H9 (cell line): ENCODE results near the gene AP1B1. TPM values are rescaled to one million over a fixed set of nuclear protein-coding genes. Genes with fewer than 3 reads are reported as not detected.

Experiments
- DNase-seq: peaks from one replicate; pipeline ENCODE4 v3.0.0-alpha.2; 2017
- H2AFZ ChIP-seq: one replicate; pipeline ENCODE4 v1.6.1; 2013; ENCODE audit warnings: mild to moderate bottlenecking, low read length, control low read depth, moderate library complexity
- H2AK5ac ChIP-seq: 2 replicates; pipeline ENCODE4 v1.6.1; 2013; ENCODE audit warnings: low read length, control low read depth, mixed read lengths; ENCODE audit not compliant: insufficient read length
- H2BK120ac ChIP-seq: one replicate; pipeline ENCODE4 v1.6.1; 2013; ENCODE audit warnings: low read depth, mild to moderate bottlenecking, low read length, control low read depth, inconsistent platforms; ENCODE audit not compliant: poor library complexity, severe bottlenecking
- H2BK12ac ChIP-seq: 2 replicates; pipeline ENCODE4 v1.6.1; 2013; ENCODE audit warnings: low read length, control low read depth, mixed read lengths, low read depth; ENCODE audit not compliant: insufficient read length
- H2BK15ac ChIP-seq: 2 replicates; pipeline ENCODE4 v1.6.1; 2013; ENCODE audit warnings: low read depth, low read length, control low read depth
- H2BK20ac ChIP-seq: one replicate; pipeline ENCODE4 v1.6.1; 2013; ENCODE audit warnings: low read depth, mild to moderate bottlenecking, low read length, control low read depth, inconsistent platforms; ENCODE audit not compliant: poor library complexity, severe bottlenecking
- H2BK5ac ChIP-seq: 2 replicates; pipeline ENCODE4 v1.6.1; 2013; ENCODE audit warnings: low read length, control low read depth, mixed read lengths; ENCODE audit not compliant: insufficient read length
- H3K14ac ChIP-seq: 2 replicates; pipeline ENCODE4 v1.6.1; 2013; ENCODE audit warnings: low read length, control low read depth; ENCODE audit not compliant: insufficient read depth
- H3K18ac ChIP-seq: 2 replicates; pipeline ENCODE4 v1.6.1; 2013; ENCODE audit warnings: low read depth, mild to moderate bottlenecking, mixed read lengths, low read length, control low read depth; ENCODE audit not compliant: insufficient read length
- H3K23ac ChIP-seq: 2 replicates; pipeline ENCODE4 v1.6.1; 2013; ENCODE audit warnings: low read length, control low read depth, mixed read lengths, low read depth; ENCODE audit not compliant: insufficient read length
- H3K23me2 ChIP-seq: 2 replicates; pipeline ENCODE4 v1.6.1; 2013; ENCODE audit warnings: low read depth, mild to moderate bottlenecking, mixed read lengths, low read length, control low read depth; ENCODE audit not compliant: insufficient read length, poor library complexity, severe bottlenecking
- H3K27ac ChIP-seq: 2 replicates; pipeline ENCODE4 v1.5.1; 2013; ENCODE audit warnings: low read length, control low read depth, mixed read lengths, low read depth; ENCODE audit not compliant: insufficient read length
- H3K27me3 ChIP-seq: 2 replicates; pipeline ENCODE4 v1.6.1; 2013; ENCODE audit warnings: low read length, control low read depth, inconsistent platforms; ENCODE audit not compliant: insufficient read depth
- H3K4ac ChIP-seq: 2 replicates; pipeline ENCODE4 v1.6.1; 2013; ENCODE audit warnings: low read depth, mild to moderate bottlenecking, control low read depth, inconsistent platforms, low read length, moderate library complexity
- H3K4me1 ChIP-seq: 2 replicates; pipeline ENCODE4 v1.6.1; 2013; ENCODE audit warnings: low read length, control low read depth, inconsistent platforms; ENCODE audit not compliant: insufficient read depth
- H3K4me2 ChIP-seq: 2 replicates; pipeline ENCODE4 v1.6.1; 2013; ENCODE audit warnings: low read length, control low read depth, mixed read lengths; ENCODE audit not compliant: insufficient read length, insufficient read depth
- H3K56ac ChIP-seq: 2 replicates; pipeline ENCODE4 v1.6.1; 2013; ENCODE audit warnings: low read depth, mild to moderate bottlenecking, mixed read lengths, low read length, control low read depth; ENCODE audit not compliant: insufficient read length
- H3K79me1 ChIP-seq: 2 replicates; pipeline ENCODE4 v1.6.1; 2013; ENCODE audit warnings: low read depth, mild to moderate bottlenecking, moderate library complexity, low read length, control low read depth, inconsistent platforms; ENCODE audit not compliant: insufficient read depth, poor library complexity, severe bottlenecking
- H3K79me2 ChIP-seq: 2 replicates; pipeline ENCODE4 v1.6.1; 2013; ENCODE audit warnings: low read length, control low read depth, inconsistent platforms; ENCODE audit not compliant: insufficient read depth
- H3K9ac ChIP-seq: 2 replicates; pipeline ENCODE4 v1.6.1; 2013; ENCODE audit warnings: low read length, control low read depth, mixed read lengths; ENCODE audit not compliant: insufficient read length; ENCODE audit errors: extremely low read depth
- H3K9me3 ChIP-seq: one replicate; pipeline ENCODE4 v1.6.1; 2013; ENCODE audit warnings: low read depth, low read length, inconsistent platforms; ENCODE audit not compliant: control insufficient read depth
- H3T11ph ChIP-seq: one replicate; pipeline ENCODE4 v1.6.1; 2013; ENCODE audit warnings: mild to moderate bottlenecking, low read length, control low read depth, inconsistent platforms
- H4K20me1 ChIP-seq: one replicate; pipeline ENCODE4 v1.6.1; 2013; ENCODE audit not compliant: control insufficient read depth, insufficient read length, insufficient read depth
- H4K5ac ChIP-seq: 2 replicates; pipeline ENCODE4 v1.6.1; 2013; ENCODE audit warnings: low read depth, mild to moderate bottlenecking, mixed read lengths, low read length, control low read depth; ENCODE audit not compliant: insufficient read length
- H4K8ac ChIP-seq: replicated peaks from 2 replicates; pipeline ENCODE4 v1.6.1; 2013; ENCODE audit warnings: low read length, control low read depth, mixed read lengths, low read depth; ENCODE audit not compliant: insufficient read length
- H4K91ac ChIP-seq: 2 replicates; pipeline ENCODE4 v1.6.1; 2013; ENCODE audit warnings: low read depth, mild to moderate bottlenecking, moderate library complexity, mixed read lengths, low read length, control low read depth; ENCODE audit not compliant: insufficient read length
- H3K27ac Mint-ChIP-seq, 3 experiments: 2 replicates in 2 of 3; 3 replicates in 1 of 3; pipeline ENCODE4 v1.8.0; 2020 to 2021; ENCODE audit warnings: mixed read lengths in 3 of 3, mild to moderate bottlenecking in 1 of 3, moderate library complexity in 1 of 3
- H3K27me3 Mint-ChIP-seq: 2 replicates; pipeline ENCODE4 v1.8.0; 2021; ENCODE audit warnings: low read depth, mild to moderate bottlenecking, moderate library complexity, mixed read lengths
- H3K36me3 Mint-ChIP-seq, 3 experiments: 2 replicates in 2 of 3; 3 replicates in 1 of 3; pipeline ENCODE4 v1.8.0; 2020 to 2021; ENCODE audit warnings: low read depth in 3 of 3, mixed read lengths in 3 of 3; ENCODE audit not compliant: insufficient read depth in 1 of 3
- H3K4me1 Mint-ChIP-seq, 2 experiments: 2 replicates each; pipeline ENCODE4 v1.8.0; 2020; ENCODE audit warnings: mixed read lengths in 2 of 2
- H3K4me3 Mint-ChIP-seq, 2 experiments: 2 replicates in 1 of 2; 3 replicates in 1 of 2; pipeline ENCODE4 v1.8.0; 2020 to 2021; ENCODE audit warnings: mild to moderate bottlenecking in 2 of 2, mixed read lengths in 2 of 2, moderate library complexity in 1 of 2
- H3K9me3 Mint-ChIP-seq, 2 experiments: 2 replicates in 1 of 2; 3 replicates in 1 of 2; pipeline ENCODE4 v1.8.0; 2020; ENCODE audit warnings: mild to moderate bottlenecking in 2 of 2, mixed read lengths in 2 of 2, moderate library complexity in 1 of 2
- CTCF ChIP-seq: fragments of 200-600 bp; sonication (generic); conservative IDR thresholded peaks from 3 replicates; pipeline ENCODE4 v1.8.0; 2021; ENCODE audit warnings: antibody characterized with exemption, mild to moderate bottlenecking
- WGBS: extraction: QIAGEN DNeasy Blood & Tissue Kit; methylation state at CpG from one replicate; pipeline ENCODE4 v1.1.7; 2013; ENCODE audit warnings: missing lambda C conversion rate, low lambda C conversion rate, mixed read lengths; ENCODE audit not compliant: insufficient read length; ENCODE audit errors: extremely low coverage; 5-methylcytosine and 5-hydroxymethylcytosine counted together
- total RNA-seq: library from RNA; stranded (reverse); gene quantifications from 2 replicates; pipeline ENCODE4 v1.2.1, GENCODE V29; 2021

AP1B1 gene
- total RNA-seq, 1 experiment from 2014 or later: 64.0 TPM

- no peak overlapping the region for H4K5ac ChIP-seq
- no peak overlapping the region for H3K27ac ChIP-seq
- H3K9ac ChIP-seq: no peak overlapping the region
- H3K27me3 ChIP-seq: no peaks in the 10 kb centered on the region
- H3K56ac ChIP-seq: no peak overlapping the region
- H2BK5ac ChIP-seq: no peak overlapping the region
- no peak overlapping the region for H4K8ac ChIP-seq
- no peaks in the 10 kb centered on the region for H3K4me1 ChIP-seq
- Mint-ChIP-seq H3K36me3 (peaks cover 22 to 63% (median 44%) of the 10 kb centered on the region in 3 experiments), H3K27ac (no peak overlapping the region), H3K4me1 (peaks cover 2 to 3% of the 10 kb centered on the region in 2 experiments; a peak in 2 of 4 replicates), H3K4me3 (no peak overlapping the region), H3K27me3 (no peaks in the 10 kb centered on the region), H3K9me3 (no peaks in the 10 kb centered on the region)
- H3K9me3 ChIP-seq: no peaks in the 10 kb centered on the region
- no peak for TF ChIP-seq CTCF
- H4K20me1 ChIP-seq: peaks cover 3% of the 10 kb centered on the region
- H2AFZ ChIP-seq: no peak overlapping the region
- H3K4me2 ChIP-seq: no peak overlapping the region
- no peaks in the 10 kb centered on the region for H3K23me2 ChIP-seq
- H3K79me1 ChIP-seq: no peaks in the 10 kb centered on the region
- H2BK12ac ChIP-seq: no peak overlapping the region
- no CpG with 5 or more reads among the region's 7 CpGs for WGBS
- no peak overlapping the region for H3K18ac ChIP-seq
- no peak overlapping the region for H3K14ac ChIP-seq
- H3K4ac ChIP-seq: no peak overlapping the region
- no peak overlapping the region for H3T11ph ChIP-seq
- no peak overlapping the region for H2BK15ac ChIP-seq
- no peak overlapping the region for H4K91ac ChIP-seq
- no peak overlapping the region for H2BK120ac ChIP-seq
- no peaks in the 10 kb centered on the region for H3K79me2 ChIP-seq
- H2AK5ac ChIP-seq: no peak overlapping the region
- DNase-seq: no peak
- H2BK20ac ChIP-seq: no peak overlapping the region
- no peak overlapping the region for H3K23ac ChIP-seq
Observed at GRCh38 chr22:29334148-29334547, 54.2 kb downstream of the AP1B1 start.
